ENCODE measurements around the gene JAK2.

GRCh38 chr9:5122116-5122515 is 137.0 kb downstream of the JAK2 start:
- TF ChIP-seq CTCF (IDR thresholded peaks at IDR 0.05; ENCODE audit: insufficient read depth, low read length, poor library complexity, severe bottlenecking) (no peak), EZH2phosphoT487 (conservative IDR thresholded peaks at IDR 0.05; ENCODE audit: low read length) (no peak)
